ENCODE measurements around the gene RCAN2.

RCAN2 gene

DNA sequence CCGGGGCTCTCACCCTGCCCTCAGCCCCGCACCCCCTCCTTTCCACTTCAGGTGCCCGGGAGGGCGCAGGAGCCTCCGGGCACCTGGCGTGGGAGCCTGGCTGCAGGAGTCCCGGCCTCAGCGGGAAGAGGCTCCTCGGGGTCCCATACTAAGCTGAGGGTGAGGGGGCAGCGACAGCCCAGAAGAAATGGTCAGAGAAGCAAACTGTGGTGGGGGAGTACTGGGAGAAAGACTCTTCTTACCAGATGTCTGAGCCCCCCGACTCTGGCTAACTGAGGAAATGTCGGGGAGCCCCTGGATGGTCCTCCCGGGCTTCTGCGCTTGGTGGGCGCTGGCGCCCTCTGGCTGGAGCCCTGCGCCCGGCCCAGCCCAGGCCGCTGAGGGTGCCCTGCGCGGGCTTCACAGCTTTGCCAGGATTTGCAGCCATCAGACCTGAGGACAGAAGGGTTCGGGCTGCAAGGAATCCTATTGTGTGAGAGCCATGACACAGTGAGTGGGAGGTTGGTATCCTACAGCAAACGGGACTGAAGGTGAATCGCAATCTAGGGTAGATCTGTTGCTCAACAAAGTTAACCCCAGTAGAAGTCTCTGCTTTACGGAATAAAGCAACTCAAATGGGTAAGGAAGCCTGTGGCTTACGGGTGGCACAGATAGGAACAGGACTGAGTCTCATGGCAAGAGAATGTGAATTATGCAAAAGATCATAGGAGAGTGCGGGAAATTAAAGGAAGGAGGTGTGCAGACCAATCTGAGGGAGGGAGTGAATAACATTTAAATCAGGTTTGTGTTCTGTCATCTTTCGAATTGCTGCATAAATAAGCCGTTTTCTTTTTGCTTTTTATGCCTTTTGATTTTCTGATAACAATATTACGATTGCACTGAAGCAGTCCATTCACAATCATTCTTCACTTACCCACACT is 639 bp upstream of the RCAN2 start:
- peak; percentile 43 for DNase-seq

DNA sequence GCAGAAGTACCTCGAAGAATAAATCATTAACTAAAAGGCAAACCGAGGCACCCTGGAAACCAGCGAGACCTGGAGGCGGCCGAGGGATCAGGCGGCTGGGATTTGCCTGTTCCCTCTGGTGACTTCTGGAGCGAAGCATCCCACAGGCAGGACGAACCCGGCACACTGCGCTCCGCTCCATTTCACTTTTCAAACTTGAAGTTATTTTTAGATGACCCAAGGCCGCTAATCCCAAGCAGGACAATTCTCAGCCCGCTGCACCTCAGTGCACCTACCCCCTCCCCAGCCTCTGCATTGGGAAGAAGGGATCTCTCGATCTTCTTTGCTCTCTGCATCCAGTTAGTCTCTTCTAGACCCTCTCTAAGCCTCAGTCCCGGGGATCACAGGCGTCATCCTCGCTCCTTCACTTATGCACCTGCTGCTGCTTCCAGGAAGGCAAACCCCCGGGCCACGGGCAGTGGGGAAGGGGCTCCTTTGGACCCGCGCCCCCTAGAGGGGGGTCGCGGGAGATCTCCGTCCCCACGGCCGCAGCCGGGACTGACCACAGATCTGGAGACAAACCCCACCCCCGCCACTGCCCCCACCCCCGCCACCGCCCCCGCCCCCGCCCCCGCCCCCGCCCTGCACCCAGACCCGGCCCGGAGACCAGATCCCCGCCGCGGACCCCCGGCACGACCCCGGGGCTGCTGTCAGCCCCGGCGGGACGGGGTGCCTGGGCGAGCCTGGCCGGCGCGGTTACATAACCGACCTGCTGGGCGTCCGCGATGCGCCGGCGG is 636 bp downstream of the RCAN2 start:
- DNase-seq = no peak

DNA sequence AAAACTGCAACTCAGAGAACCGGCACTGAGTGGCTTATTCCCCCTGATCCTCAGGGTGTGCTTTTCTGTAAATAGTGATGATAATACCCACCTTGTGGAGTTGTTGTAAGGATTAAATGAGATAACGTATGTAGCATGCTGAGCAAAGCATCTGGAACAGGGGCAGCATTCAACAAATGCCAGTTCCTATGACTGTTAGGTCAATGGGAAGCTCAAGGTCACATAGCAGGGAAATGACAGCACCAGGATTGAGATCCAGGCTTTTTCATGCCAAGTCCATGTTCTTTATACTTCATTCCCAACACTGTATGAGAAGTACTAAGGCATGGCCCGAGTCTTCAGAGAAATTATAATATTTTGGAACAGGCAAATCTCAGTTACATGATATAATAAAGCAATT is 5.1 kb downstream of the RCAN2 start:
- no peak for DNase-seq

DNA sequence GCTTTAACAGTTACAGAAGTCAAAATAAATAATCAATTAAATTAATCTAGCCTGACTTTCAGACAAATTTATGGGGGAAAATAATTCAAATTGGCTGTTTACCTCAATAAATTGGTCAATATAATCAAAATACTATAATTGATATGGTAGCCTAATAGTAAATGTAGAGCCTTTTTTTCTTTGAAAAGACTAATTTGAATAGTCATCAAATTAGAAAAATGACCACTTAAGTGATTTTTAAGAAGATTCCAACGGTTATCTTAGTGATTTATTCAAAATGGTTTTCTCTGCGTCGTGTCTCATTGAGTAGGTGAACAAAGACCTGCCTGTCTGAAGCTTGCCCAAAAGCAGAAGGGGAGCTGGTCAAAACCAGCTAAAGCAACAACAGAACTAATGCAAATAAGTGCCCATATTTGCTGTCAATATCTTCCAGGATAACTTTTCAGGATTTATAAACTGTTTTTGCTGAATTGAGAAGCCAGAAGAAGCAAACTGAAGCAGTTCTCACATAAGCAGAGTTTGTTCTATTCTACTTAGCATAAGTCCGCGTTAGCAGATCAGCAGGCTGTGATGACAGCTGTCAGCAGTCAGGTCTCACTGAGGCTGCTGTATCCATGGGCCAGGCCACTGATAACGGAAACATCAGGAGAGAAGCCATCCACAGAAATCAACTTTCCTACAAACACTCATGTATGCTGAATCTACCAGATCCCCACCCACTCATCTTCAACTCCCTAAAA is 7.0 kb downstream of the RCAN2 start:
- no peak for DNase-seq

DNA sequence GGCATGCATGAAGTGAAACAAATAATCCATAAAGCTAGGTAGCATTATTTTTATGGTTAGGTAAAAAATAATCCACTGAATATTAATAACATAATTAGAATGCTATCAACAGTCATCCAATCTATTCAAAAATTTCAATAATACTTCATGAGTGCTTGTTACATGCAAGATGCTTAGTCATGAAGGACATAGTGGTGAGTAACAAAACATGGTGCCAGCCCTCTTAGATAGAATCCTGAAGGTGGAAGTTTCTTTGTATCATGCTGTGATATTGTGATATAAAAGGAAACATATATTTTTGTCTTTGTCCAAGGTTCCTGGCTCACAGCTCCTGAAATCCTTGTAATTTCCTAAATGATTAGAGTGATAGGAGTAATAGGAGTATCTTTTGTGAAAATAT is 14.9 kb downstream of the RCAN2 start:
- no peak for DNase-seq

DNA sequence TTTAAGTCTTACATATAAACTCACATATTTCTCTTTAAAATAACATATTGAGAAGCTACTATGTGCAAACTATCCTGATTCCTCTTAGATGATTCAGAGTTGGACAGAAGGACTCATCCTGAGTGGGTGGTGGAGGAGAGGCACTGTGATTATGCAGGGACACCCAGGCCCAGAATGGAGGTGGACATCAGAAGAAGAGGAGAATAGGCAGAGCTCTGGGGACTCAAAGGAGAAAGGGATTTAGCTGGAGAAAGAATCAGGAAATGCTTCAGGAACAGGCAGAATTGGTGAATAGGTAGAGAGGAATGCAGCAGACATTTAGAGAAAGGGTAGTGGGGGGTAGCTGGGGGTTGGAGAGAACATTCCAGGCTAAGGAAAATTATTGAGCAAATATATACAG is 17.4 kb downstream of the RCAN2 start:
- no peak for DNase-seq

DNA sequence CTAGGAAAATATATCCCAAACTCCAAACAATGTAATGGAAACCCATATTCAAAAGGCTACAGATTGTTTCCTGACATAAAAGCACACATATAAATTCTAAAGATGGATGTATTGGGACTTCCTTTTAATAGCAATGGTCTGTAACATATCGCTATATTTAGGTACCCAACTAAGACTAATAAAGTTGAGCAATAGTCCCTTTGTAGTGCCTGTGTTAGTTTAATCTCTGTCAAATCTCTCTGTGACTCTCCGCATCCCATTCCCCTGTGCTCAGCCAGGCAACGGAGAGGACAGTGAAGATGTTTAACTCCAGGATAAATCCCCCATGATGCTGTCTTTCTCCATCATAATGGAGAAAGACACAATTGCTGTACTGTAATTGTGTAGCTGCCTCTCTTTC is 19.0 kb downstream of the RCAN2 start:
- DNase-seq = no peak

DNA sequence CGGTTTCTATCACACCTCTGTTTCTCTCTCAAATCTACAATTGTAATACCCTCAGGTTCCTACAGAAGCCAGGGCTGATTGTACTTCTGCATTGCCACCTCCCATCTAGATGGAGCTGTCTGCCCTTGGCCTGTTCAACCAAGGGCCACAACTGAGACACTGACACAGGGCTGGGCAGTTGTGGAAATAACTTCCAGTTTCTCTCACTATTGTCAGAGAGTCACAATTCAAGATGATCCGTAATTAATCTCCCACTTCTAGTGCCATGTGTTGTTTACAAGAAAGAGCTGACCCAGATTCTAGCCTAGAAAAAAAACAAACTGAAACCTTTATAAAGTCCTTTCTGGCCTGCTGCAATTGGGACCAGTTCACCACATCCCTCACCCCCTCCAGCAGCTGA is 22.2 kb downstream of the RCAN2 start:
- no peak for DNase-seq

DNA sequence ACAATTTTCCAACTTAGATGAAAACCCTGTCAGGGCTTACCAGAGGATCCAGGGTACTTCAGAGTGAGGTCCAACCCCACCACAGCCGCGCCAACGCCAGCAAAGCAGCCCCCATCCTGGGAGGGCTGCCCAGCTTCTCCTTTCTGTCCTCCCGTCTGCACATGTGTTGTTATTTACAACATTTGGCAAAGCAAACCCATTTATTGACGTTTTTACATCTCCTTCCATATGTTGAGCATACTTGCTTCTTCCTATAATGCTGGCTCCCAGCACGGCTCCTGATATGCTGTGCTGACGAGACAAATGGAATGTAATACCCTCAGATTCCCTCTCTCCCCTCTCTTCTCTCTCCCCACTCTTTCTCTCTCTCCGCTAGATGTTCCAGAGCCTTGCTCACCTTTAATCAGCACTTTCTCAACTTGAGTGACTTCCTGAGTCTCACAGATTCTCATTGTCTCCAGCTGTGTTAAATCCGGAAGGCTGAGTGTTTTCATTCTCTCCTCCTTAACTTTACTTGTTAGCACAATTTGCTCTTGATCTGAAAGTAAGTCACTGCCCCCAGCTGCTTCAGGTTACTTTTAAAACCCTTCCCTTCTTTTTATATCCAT is 22.7 kb downstream of the RCAN2 start:
- DNase-seq = no peak

DNA sequence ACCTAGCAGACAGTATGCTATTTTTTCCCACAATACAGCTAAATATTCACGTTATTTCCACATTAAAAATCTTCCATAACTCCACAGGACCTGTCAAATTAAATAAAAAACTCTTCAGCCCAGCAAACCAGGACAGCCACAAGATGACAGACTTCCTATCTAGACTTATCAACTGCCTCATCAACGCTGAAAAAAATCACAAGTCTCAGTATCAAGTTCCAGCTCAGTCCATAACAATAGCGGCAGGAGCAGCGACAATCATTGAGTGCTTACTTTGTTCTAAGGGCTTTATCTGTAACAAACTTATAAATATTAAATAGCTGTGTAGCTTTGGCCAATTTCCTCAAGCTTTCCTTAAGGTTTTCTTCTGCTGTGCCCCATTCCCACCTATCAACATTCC is 24.7 kb downstream of the RCAN2 start:
- DNase-seq = no peak

DNA sequence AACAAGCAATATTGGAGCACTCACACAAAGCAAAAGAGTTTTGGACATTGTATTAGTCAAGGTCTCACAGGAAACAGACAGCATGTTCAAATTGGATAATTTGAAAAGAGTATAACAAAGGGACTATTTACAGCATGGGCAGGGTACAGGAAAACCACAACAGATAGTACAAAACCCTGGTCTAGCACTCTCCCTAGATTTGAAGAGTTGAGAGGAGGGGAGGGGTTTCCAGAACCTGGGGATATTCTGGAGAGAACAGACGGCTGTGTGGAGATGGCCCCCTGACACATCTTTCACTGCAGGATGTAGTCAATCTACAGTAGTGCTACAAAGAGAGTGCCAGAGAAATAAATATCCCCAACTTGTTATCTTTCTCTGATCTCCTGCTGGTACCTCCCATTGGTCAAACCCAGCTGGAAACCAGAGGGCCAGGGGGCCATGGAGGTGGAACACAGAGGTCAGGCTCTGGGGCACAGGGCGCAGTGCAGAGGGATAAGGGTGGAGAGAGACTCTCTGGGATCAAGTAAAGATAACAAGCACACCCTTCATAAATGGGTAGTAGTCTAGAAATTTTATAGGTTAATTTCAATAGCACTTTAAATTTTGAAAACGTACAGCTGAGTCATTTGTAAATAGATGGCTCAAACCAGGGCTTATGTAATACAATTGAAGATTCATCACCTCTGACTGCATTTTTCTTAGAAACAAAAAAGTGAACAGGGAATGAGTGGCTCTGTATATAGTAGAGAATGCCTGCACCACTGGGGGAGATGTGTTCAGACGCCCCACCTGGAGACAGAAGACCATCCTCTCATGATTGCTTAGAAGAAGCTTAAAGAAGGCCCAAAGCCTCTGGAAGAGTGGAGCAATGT is 25.7 kb downstream of the RCAN2 start:
- DNase-seq = no peak

DNA sequence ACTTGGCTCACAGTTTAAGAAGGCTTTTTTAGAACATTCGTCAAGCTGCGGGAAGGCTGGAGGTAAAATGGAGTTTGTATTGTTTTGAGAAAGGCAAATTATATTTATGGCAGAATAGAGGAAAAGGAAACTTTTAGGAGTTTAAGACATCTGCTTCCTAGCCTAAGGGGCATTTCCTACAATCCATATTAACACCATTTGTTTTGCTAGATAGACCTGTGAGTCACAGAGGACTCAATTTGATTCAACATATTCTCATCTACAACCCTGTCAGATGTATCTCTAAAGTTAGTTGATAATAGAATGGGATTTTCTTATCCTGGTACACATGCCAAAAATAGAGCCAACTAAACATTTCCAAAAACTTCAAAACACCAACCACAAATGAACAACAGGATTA is 35.0 kb downstream of the RCAN2 start:
- no peak for DNase-seq

DNA sequence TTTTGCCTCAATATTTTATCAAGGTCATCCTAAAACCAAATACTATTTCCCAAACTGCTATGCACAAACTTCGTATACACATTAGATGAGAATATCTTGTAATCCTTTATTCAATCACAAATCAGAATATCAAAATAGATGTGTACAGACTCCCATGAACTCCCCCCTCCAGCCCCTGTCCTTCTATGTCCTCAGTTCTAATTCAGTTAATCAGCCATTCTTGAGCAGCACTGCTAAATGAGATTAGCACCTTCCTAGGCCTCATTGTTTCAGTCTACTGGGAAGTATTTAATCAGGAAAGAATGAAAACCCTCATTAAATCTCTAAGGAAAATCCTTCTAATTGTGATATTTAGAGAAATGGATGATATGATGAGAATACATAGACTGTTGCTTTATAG is 36.6 kb downstream of the RCAN2 start:
- no peak for DNase-seq

DNA sequence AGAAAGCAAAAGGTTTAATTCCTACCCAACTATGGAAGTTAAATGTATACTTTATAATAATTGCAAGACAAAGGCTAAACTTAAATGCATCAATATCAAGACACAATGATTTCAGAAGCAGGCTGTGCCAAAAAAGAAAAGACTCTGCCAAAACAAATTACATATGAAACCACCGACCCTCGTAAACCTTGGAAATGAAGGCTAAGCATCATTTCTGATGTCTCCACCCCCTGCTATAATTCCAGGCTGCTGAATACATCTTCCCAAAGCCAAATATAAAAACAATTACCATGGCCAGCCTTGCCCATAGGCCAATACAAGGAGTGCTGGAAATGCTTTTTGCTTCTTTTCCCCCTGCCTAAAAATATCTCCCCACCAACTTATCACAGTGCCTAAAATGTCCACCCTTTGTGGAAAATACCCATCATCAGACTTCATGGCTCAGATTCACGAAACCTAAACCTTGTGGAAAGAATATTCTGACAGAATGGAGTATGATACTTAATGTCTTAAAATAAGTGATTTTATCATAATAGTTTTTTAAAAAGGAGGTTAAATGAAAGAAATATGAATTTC is 37.4 kb downstream of the RCAN2 start:
- no peak for DNase-seq

DNA sequence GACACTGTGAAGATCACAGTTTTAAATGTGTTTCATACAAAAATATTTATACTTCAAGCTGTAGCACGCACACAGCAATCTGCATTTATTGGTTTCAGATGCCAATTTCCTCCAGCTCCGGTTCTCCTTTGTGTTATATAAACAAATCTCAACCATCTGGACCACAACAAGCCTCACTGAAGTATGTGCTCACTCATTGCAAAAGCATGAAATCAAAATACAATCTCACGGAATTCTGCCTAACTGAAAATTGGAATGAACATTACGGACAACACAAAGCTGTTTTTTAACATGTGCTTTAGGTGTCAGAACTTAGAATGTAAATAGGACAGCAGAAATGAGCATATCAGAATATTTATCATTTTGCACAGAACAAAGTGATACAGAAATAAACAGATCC is 38.0 kb downstream of the RCAN2 start:
- no peak for DNase-seq

DNA sequence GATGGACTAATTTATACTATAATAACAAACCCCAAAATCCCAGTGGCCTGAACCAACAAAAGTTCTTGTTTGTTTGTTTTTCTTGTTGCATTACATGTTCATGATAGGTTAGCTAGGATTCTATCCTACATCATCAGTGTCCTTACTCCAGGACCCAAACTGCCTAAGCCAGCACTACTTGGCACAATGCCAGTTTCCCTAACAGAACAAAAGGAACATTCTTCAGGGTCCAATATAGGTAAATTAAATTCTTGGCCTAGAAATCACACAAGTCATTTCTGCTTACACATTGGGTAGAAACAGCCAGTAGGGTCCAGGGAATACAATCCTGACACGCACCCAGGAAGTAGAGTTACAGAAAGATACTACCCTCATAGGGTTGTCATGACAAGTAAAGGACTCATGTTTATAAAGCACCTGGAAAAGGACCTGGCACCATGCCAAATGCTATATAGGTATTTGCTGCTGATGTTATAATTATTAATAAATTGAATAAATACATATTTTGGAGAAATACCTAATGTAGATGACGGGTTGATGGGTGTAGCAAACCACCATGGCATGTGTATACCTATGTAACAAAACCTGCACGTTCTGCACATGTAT is 38.8 kb downstream of the RCAN2 start:
- no peak for DNase-seq

DNA sequence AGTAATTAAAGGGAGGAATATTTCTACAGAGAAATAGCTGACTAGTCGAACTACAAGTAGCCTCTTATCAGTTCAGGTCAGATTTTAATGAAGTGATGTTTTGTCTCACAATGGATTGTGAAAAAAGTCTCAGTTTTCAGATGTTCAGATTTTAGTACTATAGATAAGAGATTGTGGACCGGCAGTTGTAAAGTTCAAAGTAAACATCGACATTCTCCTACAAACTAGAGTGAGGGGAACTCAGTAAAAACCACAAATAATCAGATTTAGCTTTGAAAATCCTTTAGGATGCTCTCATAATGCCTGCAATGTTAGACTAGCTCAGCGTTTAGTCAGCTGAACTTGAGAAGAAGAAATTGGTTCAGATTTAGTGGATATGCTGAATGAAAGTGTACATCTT is 39.9 kb downstream of the RCAN2 start:
- no peak for DNase-seq

DNA sequence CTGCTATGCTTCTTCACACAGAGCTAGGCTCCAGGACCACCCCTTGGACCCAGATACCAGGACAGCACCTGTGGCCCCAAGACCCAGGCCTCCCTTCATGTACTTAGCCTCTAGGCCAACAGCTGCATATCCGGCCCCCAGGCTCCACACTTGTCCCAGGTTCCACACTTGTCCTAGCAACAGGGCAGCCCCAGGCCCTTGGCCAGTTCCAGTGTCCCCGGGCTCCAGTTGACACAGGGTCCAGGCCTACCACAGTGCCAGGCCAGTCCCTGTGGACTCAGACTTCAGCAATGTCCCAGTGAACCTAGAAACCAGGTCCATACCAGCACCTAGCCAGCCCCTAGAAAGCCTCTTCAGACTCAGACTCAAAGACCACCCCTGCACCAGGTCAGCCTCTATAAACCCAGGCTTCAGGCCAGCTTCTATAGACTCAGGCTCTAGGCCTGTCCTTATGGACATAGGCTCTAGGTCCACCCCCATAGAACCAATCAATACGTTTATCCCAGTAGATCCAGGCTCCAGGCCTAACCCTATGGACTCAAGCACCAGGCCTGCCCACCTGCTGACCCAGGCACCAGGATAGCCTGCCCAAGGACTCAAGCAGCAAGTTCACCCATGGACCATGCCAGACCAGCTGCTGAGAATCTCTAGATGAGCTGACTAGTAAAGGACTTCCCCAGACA is 46.3 kb downstream of the RCAN2 start:
- no peak for DNase-seq

DNA sequence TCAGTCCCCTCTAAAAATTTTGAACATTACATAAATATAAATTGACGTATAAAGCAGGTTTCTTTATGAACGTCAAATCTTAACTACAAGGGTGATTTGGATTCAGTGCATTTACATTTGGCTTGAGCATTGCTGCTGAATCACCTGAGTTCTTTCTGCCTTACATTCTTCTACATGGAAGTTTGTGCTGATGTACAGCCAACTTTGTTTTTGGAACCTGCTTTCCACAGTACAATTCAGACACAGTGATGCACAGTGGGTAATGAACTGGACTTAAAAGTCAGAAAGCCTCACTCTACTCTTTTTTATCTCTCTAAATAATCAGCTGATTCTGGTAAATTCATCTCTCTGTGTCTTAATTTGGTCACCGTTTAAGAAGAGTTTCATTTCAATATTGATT is 47.6 kb downstream of the RCAN2 start:
- DNase-seq = no peak

DNA sequence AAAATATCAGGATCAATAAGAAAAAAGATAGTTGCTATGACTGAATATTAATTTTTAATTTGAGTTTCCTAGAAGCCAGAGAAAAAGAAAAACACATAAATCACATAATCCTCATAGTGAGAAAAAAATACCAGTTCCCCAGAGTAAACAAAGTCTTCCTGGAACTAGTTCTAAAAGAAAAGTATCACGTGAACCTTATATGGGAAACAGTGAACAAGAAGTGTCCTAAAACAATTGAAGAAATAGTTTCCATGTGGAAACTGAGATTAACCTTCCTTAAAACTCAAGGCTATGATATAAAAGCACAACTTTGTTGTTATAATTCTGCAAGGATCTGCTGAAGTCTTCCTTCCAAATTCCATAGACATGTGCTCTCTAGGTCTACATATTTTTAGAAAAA is 50.6 kb downstream of the RCAN2 start:
- no peak for DNase-seq

DNA sequence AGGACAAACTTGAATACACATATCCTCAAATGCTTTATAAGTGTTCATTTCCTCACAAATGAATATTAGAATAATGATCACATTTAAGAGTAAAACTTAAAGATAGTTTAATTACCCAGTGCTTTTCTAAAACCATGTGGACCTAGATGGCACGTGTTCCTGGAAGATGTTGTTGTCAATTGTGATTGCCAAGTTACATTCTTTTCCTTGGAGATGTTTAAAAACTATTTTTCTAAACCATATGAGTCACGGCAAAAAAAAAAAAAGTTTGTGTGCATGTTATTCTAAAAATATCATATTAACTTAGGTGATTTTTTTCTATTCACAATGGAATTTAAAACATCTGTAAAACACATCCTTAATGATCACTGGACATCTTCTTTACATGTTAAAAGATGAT is 51.1 kb downstream of the RCAN2 start:
- no peak for DNase-seq
